ENCODE results near the gene RNF180.

Gene RNF180

DNA sequence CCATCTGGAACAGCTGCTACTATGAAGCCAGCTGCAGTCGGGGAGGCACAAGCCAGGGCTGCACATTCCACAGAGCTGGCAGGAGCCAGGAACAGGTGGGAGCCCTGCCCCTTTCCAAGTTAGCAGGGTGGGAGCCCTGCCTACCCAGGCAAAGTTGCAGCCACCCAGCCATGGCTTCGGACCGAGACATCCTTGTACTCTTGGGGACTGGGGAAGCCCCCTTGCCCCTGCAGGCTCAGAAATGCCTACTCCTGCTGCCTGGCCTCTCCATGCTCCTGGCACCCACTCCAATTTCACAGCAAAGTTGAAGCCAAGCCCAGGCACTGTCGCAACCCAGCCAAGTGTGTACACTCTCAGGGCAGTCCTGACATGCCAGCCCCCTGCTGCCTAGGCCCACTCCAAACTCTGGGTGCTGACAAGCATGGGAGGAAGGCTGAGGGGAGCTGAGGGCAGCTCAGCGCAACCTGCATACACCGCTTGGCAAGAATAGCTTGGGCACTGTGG lies 165.1 kb downstream of the RNF180 start:
- TF ChIP-seq, protein P1, sequence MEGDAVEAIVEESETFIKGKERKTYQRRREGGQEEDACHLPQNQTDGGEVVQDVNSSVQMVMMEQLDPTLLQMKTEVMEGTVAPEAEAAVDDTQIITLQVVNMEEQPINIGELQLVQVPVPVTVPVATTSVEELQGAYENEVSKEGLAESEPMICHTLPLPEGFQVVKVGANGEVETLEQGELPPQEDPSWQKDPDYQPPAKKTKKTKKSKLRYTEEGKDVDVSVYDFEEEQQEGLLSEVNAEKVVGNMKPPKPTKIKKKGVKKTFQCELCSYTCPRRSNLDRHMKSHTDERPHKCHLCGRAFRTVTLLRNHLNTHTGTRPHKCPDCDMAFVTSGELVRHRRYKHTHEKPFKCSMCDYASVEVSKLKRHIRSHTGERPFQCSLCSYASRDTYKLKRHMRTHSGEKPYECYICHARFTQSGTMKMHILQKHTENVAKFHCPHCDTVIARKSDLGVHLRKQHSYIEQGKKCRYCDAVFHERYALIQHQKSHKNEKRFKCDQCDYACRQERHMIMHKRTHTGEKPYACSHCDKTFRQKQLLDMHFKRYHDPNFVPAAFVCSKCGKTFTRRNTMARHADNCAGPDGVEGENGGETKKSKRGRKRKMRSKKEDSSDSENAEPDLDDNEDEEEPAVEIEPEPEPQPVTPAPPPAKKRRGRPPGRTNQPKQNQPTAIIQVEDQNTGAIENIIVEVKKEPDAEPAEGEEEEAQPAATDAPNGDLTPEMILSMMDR (IDR thresholded peaks at IDR 0.05; ENCODE audit: extremely low read depth, missing control alignments): no peak

DNA sequence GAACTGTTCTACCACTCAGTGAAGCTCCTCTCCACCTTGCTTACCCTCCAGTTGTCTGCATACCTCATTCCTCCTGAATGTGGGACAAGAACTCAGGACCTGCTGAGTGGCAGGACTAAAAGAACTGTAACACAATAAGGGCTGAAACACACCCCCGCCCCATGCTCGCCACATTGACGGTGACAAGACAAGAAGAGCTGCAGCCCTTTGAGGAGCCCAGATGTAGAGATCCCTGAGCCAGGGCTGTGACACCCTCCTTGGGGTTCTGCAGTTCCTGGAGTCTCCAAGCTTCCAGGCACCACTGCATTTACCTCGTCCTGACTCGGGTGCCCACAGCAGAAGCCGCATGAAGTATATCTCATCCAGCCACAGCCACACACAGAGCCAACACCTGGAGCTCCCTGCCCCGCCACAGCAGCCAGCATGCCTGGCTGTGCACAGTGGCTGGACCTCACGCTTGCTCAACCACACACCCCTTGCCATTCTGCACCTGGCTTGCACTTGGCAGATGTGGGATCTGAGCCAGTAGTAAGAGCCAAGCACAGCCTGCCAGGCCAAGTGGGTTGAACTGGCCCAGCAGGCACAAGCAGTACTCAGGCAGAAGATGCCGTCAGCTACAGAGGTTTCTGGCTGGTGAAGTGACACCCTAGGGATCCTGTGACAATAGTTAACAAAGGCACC lies 166.1 kb downstream of the RNF180 start:
- no peak for DNase-seq (ENCODE audit: low spot score)

More for the DNA sequence above, 165.1 kb downstream of the RNF180 start:
- DNase-seq (ENCODE audit: low spot score): no peak

DNA sequence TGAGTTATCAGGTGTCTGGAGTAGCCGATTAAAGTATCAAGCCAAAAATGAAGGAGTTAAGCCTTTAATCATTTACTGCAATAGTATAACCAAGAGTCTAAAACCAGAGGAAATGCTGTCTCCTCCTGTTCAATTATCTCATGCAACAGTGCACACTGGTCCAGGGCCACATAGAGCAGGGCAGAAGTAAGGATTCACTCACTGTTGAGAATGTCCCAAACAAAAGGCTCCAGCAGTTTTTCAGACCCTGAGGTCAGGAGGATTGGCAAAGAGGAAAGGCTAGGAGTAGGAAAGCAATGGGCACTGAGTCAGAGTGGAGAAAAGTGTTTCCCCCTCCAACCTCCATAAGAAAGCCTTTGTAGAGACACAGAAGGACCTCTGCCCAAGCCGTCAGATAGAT lies 168.2 kb downstream of the RNF180 start:
- TF ChIP-seq, protein P1 (IDR thresholded peaks at IDR 0.05; ENCODE audit: extremely low read depth, missing control alignments): no peak
- DNase-seq (ENCODE audit: low spot score): no peak

More for the DNA sequence above, 166.1 kb downstream of the RNF180 start:
- TF ChIP-seq, protein P1 (IDR thresholded peaks at IDR 0.05; ENCODE audit: extremely low read depth, missing control alignments): no peak

DNA sequence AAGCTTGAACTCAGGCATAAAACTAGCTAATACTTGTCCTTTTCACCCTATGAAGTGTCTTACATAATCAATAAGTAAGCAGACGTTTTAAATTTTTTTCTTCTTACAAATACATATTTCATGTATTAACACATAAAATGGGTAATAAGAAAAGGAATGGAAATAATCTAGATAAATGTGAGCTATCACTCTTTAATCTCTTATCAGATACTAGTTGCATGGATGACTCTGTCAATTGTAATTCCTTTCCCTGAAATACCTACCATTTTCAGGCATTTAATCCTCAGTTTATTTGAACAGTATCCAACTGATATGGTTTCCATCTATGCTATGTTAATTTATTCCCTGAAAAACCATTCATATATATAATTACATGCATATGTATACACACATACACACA lies 174.1 kb downstream of the RNF180 start:
- TF ChIP-seq, protein P1 (IDR thresholded peaks at IDR 0.05; ENCODE audit: extremely low read depth, missing control alignments): no peak
- DNase-seq (ENCODE audit: low spot score): no peak

DNA sequence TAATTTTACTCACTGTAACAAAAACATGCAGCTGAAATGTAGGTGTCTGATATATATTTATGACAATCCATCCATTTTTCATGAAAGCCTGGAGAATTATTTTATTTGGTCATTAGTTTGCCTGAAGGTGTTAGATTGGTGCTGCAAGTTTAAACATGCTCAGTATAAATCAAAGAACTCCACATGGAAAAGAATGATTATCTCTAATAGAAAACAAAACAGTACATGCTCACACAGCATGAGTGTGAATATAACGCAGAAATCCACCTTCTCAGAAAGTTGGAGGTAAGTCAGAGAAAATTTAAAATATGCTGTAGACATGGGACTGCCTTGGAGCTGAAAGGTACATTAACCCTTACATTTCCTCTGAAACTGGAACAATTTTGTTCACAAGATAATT lies 174.7 kb downstream of the RNF180 start:
- TF ChIP-seq, protein P1 (IDR thresholded peaks at IDR 0.05; ENCODE audit: extremely low read depth, missing control alignments): no peak
- no peak for DNase-seq (ENCODE audit: low spot score)

DNA sequence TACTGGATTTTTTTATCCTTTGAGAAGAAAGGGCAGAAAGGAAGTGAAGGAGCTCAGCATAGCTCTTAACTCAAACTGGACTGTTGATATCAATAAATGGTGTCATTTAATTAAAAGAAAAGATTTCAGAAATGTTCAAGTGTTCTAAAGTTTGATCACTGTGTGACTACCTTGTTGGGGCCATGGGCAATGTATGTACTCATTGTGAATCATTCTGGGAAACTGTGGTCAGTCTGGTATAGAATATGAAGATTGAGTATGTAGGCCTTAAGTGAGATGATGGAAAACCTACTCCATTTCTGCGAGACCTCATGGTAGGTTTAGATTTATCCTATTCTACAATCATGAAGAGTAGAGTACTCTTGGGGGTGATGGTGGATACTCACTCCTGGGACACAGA lies 175.7 kb downstream of the RNF180 start:
- no peak for DNase-seq (ENCODE audit: low spot score)
- TF ChIP-seq, protein P1 (IDR thresholded peaks at IDR 0.05; ENCODE audit: extremely low read depth, missing control alignments): no peak

DNA sequence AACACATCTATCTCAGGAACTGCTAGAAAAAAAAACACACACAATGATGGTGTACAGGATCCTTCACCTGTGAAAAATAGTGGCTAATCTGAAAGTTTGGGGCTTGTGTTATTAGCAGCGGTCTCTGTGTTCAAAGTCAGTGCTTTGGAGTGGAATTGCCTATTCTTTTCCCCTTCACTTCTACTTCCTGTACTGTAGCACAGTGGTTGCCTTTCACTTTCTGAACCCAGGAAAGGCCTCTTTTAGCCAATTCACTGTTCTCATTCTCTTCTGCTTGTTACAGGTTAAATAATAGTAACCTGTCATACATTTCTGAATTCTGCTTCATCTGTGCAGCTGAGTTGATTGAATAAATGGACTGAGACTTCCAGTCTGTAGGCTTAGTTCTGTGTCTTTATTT lies 178.9 kb downstream of the RNF180 start:
- TF ChIP-seq, protein P1 (IDR thresholded peaks at IDR 0.05; ENCODE audit: extremely low read depth, missing control alignments): no peak
- no peak for DNase-seq (ENCODE audit: low spot score)

Data from GM20000 (cell line).